Ramos (cell line): Measurements from ENCODE around the gene LMX1A.

Source experiments
- in situ Hi-C: fragments of 300-500 bp; cut with MboI; formaldehyde crosslinking; loops from one replicate; pipeline ENCODE4 v1.14.3; 2022; ENCODE audit warnings: low sequenced_read_pairs; ENCODE audit not compliant: unreplicated experiment

LMX1A gene

DNA sequence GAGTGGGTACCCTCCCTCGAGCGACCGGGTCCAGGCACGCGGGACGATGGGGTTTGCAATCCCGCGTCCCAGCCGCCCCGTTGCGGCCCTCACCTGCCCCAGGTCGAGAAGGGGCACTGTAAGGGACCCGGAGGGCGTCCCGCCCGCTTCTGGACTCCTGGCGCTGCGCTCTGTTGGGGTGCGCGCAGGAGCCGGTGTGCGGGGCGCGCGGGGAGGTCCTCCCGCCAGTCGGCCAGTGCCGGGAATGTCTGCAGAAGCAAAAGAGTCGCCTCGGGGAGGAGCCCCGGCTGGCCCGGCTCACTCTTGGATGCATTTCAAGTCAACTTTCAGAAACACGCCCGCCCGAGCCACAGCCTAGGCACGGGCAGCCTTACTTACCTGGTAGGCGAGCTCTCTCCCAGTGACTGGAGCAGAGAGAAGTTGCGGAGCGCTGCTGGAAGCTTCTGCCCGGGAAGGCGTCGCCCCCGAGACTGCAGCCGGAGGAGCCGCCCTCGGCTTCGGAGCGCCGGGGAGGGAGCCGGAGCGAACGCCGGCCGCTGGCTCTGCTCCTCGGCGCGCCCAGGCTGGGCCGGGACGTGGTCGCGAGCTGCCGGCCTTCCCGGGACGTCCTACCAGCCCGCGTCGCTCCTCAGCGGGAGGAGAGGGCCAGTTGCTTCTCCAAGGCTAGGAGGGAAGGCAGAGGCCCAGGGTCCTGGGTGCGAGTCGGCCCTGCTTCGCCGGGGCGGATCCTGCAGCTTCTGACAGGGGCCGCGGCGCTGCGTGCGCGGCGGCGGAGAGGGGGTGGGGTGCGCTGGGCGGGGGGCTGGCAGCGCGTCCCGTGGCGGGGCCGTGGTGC is at the start of gene LMX1A:
TSS of gene LMX1A (minus strand) at position 739 of the 835 bp plus-strand sequence. CDS start 1,156 bp downstream, outside the sequence.
- in situ Hi-C loops, result no loop called here

DNA sequence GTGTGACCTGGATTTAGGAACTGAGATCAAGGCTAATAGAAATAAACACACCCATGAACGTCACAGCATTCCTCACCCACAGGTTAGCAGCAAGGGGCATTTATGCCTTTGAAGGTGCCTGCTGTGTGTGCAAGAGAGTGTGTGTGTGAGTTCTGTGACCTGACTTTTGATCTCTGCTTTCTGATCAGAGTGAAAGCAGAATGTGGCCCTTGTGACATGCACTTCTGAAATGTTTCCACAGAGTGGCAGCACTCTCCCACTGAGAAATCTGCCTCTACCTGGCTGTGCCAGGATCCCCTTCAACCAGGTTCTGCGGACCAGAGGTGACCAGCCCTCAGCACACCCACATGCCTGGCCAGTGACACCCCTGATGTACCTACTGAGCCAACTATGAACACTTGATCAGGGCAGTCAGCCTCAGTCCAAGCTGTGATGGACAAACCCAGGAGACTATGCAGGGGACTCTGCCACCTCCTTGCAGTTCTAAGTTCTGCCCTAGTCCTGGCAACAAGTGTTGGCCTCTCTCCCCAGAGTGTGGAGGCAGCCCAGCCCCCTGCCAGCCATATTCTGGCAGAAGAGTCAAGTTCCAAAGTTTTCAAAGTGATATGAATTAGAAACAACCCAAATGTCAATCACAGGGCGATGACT is 47.4 kb upstream of the LMX1A start:
- in situ Hi-C loops, result no loop called here

DNA sequence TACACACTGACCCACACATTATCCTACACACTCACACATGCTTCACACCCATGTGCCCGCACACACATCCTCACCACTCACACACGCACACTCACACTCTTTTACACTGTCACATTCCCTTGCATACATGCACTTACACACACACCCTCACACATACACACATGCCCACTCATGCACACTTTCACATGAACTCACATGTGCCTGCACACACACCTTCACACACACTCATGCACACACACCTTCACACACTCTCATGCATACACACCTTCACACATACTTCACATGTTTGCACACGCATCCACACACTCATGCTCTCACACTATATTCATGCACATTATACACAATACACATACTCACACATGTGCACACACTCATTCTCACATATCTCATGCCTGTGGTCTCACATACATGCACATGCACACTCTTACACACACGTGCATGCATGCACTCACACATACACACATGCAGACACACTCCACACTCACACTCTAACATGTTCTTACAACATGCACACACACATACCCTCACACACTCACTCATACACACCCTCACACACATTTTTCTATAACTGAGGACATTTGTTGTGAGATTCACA is 46.1 kb upstream of the LMX1A start:
- in situ Hi-C loops, result no loop called here

DNA sequence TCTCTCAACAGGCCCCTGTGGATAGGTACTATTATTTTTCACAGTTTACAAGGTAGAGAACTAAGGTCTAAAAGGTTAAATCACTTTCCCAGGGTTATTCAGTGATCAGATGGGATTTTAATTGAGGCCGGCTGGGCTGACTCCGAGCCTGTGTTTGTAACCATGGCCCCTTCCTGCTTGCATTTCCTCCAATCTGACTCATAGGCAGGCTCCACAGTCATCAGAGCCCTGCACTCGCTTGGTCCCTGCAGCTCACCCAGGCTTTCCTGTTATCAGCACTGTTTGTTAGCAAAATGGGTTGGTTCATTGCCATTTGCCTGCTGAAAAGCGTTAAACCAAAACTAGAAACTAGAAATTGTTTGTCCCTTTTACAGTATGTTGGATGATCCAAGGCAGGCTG is 41.4 kb upstream of the LMX1A start:
- in situ Hi-C loops, result loop anchor here (10.0 to 25.0 kb wide), 2 partner anchors 314 to 517 kb away; no protein-coding TSS in a partner anchor

DNA sequence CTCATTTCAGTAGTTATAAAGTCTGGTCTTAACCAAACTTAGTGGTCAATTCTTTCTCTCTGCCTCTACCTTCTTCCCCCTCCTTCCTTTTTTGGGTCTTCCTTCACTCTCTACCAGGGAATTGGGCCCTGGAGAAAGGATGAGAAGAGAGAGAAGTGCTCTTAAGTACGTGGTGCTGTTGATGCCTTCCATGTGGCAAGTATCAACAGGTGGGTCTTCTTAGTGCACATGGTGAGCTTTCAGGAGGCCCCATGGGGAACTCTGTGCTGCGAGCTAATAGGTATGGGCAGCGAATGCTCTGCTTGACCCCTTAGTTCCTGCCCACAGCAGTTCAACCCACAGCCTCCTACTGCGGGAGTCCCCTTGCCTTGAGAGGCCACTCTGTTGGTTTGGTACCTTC is 39.4 kb upstream of the LMX1A start:
- in situ Hi-C loops, result loop anchor here (10.0 to 25.0 kb wide), 2 partner anchors 316 to 519 kb away; no protein-coding TSS in a partner anchor

DNA sequence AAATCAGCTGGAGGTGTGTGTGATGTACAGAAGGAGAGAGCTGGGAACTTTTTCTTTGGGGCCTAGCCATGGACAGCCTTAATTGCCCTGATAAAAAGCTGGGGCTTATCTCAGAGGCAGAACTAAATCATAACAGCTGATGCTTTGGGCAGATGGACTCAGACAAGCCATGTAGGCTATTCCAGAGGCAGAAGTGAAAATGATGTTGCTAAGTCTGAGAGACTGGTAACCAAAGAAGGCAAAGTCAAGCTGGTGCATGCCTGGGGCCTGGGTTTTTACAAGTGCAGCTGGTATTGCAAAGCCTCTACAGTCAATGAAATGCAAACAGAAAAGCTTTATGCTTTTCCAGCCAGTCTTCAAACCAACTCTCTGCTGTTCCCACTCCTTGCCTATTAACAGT is 39.0 kb upstream of the LMX1A start:
- in situ Hi-C loops, result loop anchor here (10.0 to 25.0 kb wide), 2 partner anchors 317 to 519 kb away; no protein-coding TSS in a partner anchor

DNA sequence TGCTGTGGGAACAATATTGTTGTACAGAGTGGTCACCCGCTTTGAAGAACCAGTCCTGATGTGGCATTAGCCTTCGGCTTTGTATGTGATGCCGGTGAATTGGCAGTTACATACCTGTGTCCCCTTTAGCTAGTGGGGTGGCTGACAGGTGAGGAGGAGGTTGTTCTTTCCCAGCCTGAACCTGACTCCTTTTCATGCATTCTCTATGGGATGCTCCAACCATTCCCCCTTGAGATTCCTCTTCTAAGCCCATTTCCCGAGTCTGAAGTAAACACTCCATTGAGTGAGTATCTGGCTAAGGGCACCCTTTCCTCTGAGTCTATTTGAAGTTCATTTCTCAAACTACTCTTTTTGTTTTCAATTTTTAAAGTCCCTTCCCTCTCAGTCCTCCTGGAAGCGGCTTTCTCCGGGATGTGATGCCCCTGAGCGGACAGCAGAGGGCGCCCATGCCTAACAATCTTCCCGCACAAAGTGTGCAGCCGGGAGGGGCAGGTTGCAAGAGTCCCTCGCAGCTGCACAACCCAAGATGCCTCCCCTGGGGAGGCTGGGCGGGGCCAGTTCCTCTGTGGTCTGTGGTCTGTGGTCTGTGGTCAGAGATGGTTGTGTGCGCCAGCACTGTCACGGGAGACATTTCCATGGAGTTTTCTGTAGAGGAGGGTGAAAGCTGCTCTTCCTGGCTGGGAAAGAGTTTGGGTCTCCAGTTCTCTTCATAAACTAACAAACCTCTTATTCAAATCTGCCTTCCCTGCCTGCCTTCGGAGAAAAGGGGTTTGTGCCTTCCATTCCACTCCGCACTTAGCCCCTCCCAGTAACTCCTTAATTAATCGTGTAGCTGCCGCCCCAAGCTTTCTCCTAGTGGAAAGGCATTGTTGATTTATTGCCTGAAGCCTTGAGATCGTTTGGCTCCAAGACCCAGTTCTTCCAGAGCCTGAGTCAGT is 36.4 kb upstream of the LMX1A start:
- in situ Hi-C loops, result loop anchor here (5.0 to 25.0 kb wide), 3 partner anchors 199 to 522 kb away; no protein-coding TSS in a partner anchor

DNA sequence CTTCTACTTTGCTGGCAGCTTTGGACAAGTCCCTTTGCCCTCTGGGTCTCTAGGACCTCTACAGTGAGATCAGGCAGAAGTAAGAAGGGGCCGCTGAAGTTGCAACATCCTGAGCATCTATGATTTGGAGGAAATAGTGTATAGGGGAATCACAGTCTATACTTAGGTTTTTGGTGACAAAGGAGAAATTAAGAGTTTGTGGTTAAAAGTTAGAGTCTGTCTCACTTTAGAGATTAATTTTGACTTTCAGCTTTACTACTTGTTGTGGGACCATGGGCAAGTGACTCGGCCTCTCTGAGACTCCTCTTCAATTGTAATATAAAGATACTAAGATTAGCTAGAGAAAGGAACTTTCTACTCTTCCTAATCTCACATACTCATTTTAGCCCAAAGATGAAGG is 33.1 kb upstream of the LMX1A start:
- in situ Hi-C loops, result loop anchor here (5.0 to 25.0 kb wide), 3 partner anchors 203 to 525 kb away; no protein-coding TSS in a partner anchor

DNA sequence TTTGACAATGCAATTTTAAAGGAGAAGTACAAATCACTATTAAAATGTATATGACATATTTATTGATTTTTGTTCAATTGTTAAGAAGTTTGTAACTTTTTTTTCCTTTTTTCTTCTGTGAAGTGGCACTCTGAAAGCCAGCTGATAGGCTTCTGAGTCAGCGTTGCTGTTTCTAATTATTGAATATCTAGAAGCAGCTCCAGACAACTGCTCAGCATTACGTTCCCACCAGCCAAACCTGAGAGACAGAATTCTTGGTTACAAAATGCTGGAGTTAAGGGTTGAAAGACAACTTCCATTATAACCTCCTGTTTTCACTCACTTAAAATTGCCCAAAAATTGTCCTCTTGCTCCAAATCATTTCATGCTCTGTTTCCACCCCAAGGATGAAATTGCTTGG is 31.4 kb upstream of the LMX1A start:
- in situ Hi-C loops, result loop anchor here (25.0 kb wide), 1 partner anchor 324 kb away; no protein-coding TSS in a partner anchor

DNA sequence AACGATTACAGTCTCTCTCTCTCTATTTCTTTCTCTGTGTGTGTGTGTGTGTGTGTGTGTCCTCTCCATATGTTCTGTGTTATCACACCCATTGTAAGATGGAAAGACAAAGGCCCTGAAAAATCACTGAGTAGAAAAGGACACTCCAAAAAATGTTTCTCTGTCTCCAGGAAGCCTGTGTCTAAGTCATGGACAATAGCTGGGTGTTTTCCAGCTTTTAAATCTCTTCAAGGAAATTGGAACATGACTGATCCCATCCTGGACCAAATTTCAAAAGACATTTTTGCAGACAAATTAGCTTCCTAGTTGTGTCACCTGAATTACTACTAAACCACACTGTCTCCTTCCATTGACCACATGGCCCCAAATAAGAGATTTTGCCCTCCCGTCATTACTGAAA is 31.0 kb upstream of the LMX1A start:
- in situ Hi-C loops, result loop anchor here (25.0 kb wide), 1 partner anchor 325 kb away; no protein-coding TSS in a partner anchor

DNA sequence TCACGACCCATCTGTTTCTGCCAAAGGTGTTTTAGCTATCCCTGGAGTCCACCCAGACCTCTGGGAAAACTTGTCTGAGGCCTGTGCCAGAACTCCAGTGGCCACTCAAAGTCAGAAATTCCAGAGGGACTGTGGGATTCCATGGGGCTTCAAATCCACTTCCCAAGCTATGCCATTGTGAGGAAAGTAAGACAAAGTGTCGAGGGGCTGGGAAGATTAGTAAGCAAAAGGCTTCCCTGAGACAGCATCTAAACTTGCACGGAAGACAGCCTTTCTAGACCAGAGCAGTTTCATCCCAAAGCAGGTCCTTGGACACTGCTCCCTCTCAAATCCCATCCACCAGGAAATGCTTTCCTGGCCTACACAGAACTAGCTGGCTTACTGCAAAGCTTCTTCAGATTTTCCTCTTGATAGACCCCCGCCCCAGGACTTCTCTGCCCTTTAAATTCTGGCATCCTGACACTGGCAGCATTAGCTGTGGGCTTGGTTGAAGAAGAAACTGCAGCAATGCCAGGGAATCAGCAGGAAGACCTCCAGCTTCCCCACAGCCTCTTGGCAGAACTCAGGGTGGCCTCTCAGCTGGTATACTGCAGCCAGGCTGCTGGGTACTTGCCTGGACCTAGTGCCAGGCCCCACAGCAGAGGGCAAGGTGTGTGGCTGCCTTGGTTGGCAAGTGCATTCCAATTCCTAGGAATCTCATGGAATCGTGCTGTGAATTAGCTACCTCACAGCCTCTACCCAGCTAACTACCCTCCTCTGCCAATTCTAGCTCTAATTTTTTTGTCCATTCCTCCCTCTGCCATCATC is 27.3 kb upstream of the LMX1A start:
- in situ Hi-C loops, result loop anchor here (25.0 kb wide), 1 partner anchor 328 kb away; no protein-coding TSS in a partner anchor

DNA sequence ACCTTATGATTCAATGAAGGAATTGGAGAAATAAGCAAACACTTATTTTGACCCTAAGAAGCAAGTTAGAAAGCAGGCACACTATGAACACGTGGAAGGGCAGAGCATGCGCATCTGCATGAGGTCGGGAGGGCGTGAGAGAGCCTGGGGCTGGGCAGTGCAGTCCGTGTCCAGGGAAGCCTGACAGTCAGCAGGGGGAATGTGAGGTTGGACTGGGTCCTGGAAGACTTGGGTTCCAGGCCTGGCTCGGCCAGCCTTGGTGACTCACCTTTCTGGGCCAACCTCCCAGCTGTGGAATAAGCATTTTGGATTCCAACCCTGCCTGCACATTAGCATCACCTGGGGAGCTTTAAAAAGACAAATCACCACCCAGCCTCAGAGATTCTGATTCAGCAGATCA is 26.6 kb upstream of the LMX1A start:
- in situ Hi-C loops, result loop anchor here (25.0 kb wide), 1 partner anchor 329 kb away; no protein-coding TSS in a partner anchor

DNA sequence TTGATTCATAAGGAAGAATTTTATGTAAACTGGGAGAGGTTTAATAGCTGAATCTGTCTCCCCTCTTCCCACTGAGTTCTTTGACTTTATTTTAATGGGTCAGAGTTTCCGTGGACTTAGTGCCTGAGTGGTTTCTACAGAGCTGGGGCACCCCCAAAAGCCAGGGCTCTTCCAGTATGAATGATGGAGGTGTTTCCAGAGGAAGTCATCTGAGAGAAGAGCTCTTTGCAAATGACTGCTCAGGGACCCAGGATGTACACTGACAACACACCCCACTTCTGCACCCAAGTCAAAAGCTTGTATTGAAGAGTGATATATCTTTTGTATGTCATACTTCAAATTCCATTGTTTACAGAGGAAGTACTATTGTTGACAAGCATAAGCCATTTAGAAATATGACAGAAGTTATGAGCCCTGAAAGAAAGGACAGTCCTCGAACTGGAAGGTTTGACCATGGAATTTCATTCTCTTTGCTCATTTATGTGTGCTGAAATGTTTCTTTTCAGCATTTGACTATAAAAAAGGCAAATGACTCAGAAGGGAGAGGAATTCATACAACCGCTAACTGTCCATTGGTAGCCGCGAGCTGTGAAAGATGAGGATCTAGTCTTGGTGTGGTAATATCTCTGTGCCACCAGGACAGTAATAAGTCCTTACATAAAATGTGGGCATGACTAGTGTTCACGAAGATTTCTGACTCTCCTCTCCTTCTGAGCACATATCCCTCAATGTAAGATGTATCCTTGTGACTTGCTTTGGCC is 25.4 kb upstream of the LMX1A start:
- in situ Hi-C loops, result loop anchor here (25.0 kb wide), 1 partner anchor 330 kb away; no protein-coding TSS in a partner anchor

DNA sequence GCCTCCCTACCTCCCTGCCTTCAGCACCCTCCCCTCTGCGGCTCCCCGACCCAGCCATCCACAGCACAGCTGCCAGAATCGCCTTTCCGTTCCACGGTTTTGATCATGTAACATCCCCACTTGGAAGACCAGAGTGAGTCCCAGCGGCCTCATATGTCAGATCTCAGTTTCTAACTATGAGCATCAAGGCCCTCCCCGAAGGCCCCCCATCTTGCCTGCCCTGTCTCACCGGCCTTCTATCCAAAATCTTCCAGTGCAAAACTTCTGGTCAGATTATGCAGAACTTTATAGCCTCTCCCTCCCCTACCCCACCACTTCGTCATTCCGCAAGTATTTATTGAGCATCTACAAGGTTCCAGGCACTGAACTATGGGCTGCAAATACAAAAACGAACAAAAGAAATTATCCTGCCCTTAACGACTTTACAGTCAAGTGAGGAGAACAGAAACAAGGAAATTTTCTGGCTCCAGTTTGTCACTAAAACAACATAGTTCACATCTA is 20.3 kb upstream of the LMX1A start:
- in situ Hi-C loops, result loop anchor here (25.0 kb wide), 1 partner anchor 335 kb away; no protein-coding TSS in a partner anchor

DNA sequence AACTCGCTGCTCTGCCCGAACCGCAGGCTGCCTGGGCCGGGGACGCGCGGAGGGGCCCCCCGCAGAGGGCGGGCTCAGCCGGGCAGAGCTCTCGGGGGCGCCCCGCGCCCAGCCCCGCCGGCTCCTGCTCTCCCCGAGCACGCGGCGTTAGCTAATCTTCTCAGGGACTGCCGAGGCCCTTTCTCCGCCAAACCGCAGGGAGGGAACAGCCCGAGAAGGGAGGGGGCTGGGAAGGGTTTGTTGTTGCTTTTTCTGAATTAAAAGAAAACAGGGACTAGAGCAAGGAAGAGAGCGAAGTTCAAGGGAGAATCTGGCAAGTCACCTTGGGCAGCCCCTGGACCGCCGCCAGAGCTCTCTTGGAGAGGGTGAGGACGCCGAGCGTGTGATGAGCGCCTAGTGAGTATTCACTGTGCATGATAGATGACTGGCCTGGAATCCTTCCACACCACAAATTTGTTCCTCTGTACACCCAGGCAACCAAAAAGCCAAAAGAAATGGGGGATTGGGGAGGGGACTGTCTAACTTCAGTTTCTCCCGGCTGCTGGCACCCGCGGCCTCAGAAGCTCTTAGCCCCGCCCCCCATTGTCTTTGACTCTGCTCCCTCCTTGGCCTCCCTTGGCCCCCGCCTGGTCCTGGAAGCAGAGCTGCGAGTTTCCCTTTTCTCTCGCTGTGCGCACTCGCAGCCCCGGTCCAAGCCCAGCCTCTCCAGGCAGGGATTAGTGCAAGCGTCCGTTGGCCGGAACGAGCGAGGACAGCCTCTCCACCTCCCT is 19.7 kb upstream of the LMX1A start:
- in situ Hi-C loops, result loop anchor here (25.0 kb wide), 1 partner anchor 336 kb away; no protein-coding TSS in a partner anchor

DNA sequence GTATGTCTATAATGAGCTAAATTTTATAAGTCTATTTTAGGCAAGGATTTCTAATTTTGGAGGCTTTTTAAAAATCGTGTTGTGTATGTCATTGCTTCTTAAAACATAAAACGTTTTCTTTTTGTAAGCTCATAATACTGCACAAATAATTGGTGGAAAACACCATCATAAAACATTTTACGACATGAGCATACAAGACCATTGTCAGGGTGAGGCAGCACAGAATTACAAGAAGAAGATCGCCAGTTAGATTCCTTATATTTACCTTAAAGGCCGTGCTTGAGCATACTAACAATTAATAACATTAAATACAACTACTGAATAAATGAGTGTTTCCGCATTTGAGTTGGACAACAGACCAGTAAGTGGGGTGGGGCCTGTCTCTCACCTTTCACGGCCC is 19.1 kb upstream of the LMX1A start:
- in situ Hi-C loops, result loop anchor here (25.0 kb wide), 1 partner anchor 337 kb away; no protein-coding TSS in a partner anchor
